HL-60 (cell line): ENCODE measurements around the gene FOXO6.

Source experiments
- CTCF ChIP-seq: IDR thresholded peaks from one replicate; pipeline ENCODE4 v1.5.1; 2011; ENCODE audit warnings: low read length, control low read depth, inconsistent platforms; ENCODE audit not compliant: insufficient read depth
- POLR2AphosphoS5 ChIP-seq: IDR thresholded peaks from 2 replicates; pipeline ENCODE4 v1.6.1; 2012; ENCODE audit warnings: low read depth

- TF ChIP-seq CTCF, result no peak
- TF ChIP-seq POLR2AphosphoS5, result no peak
These were observed 35.4 kb upstream of the FOXO6 start for GRCh38 chr1:41325801-41326200.
